Stimulated activated memory B cell treated with anti-CD40 and anti-IgM and Interleukin-4, amounts not matched to agents 10 μg/mL and 1 μg/mL and 100 μg/mL, for 72 hours (primary cell): ENCODE measurements around the gene NUP214.
"Not testable (repeated sequence)": the region's sequence is repeated elsewhere in the genome, so short reads cannot be mapped to it uniquely, and the experiment has no call there.

Source experiments
- ATAC-seq: fragments of 150-1000 bp; cut with Tn5 transposase; 2 replicates; pipeline ENCODE4 v1.10.0; 2021
- H3K27ac Mint-ChIP-seq: one replicate; pipeline ENCODE4 v1.8.0; 2022; ENCODE audit warnings: mild to moderate bottlenecking, mixed read lengths
- H3K27me3 Mint-ChIP-seq: one replicate; pipeline ENCODE4 v1.8.0; 2022; ENCODE audit warnings: mixed read lengths
- H3K36me3 Mint-ChIP-seq: one replicate; pipeline ENCODE4 v1.8.0; 2022; ENCODE audit warnings: mixed read lengths
- H3K4me1 Mint-ChIP-seq: one replicate; pipeline ENCODE4 v1.8.0; 2022; ENCODE audit warnings: mixed read lengths
- H3K4me3 Mint-ChIP-seq: one replicate; pipeline ENCODE4 v1.8.0; 2022; ENCODE audit warnings: mild to moderate bottlenecking, moderate library complexity, mixed read lengths
- H3K9me3 Mint-ChIP-seq: one replicate; pipeline ENCODE4 v1.8.0; 2022; ENCODE audit warnings: mixed read lengths

The NUP214 gene

GRCh38 chr9:131092548-131093440 lies 32.6 kb upstream of the NUP214 start:
- Mint-ChIP-seq H3K9me3 (no peaks in the 10 kb centered on the region), H3K36me3 (no peaks in the 10 kb centered on the region), H3K27me3 (peaks cover 52% of the 10 kb centered on the region), H3K4me1 (peaks cover 13% of the 10 kb centered on the region), H3K27ac (no peak overlapping the region), H3K4me3 (no peak overlapping the region)
- ATAC-seq, result no peak

- H3K27ac Mint-ChIP-seq, result no peak overlapping the region
- peaks cover 59% of the 10 kb centered on the region for H3K27me3 Mint-ChIP-seq
- no peaks in the 10 kb centered on the region for H3K9me3 Mint-ChIP-seq
- H3K4me3 Mint-ChIP-seq, result no peak overlapping the region
- no peaks in the 10 kb centered on the region for H3K36me3 Mint-ChIP-seq
- ATAC-seq, result no peak
- H3K4me1 Mint-ChIP-seq, result peaks cover 17% of the 10 kb centered on the region
Observed at GRCh38 chr9:131094015-131094414, 31.4 kb upstream of the NUP214 start.

DNA sequence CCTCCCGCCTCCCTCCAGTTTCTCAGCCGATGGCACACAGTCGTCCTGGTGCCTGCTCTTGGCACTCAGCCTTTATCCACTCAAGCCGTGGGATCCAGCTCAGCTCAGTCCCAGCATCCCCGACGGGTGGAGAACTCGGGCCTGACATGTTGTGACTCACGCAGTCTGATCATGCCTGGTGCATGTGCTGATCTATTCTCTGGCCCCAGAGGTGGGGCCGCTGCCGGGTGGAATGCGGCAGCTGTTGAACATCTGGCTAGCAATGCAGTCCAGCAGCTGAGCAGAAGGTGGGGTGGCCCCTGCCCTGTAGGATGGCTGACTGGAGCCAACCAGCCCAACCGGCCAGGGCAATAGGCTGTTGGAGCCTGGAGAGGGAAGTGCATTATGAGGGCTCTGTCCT lies 30.8 kb upstream of the NUP214 start:
- Mint-ChIP-seq H3K27me3 (peaks cover 65% of the 10 kb centered on the region), H3K27ac (no peak overlapping the region), H3K4me3 (no peak overlapping the region), H3K4me1 (peaks cover 20% of the 10 kb centered on the region), H3K9me3 (no peaks in the 10 kb centered on the region), H3K36me3 (no peaks in the 10 kb centered on the region)
- ATAC-seq, result no peak

DNA sequence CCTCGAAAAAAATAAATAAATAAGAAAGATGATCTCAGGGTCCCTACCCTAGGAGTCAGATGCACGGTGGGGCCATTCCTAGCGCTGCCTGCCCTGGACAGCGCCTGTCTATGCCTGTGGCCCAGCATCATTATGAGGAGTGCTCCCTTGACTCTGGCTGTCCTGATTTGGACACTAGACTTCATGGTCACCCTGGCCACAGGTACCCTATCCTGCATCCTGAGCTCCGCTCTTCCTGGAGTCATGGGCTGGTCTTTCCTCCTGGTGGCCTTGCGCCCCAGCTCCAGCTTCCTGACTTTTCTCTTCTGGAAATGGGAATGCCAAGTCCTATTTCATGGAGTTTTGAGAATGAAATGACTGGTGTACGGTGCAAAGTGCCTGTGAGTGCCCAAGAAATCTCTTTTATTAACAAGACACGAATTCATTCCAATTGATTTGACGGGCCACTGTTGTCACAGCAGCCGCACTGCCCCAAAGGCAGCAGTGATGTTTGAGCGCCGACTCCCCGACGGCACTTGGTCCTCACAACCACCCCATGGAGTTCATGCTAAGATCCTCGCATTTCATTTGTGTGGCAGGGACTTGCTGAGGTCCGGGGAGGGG lies 29.6 kb upstream of the NUP214 start:
- Mint-ChIP-seq H3K36me3 (no peaks in the 10 kb centered on the region), H3K27ac (no peak overlapping the region), H3K27me3 (peaks cover 76% of the 10 kb centered on the region), H3K4me1 (peaks cover 20% of the 10 kb centered on the region), H3K9me3 (no peaks in the 10 kb centered on the region), H3K4me3 (peak overlapping the region; percentile 43)
- no peak for ATAC-seq

- H3K27ac Mint-ChIP-seq, result no peak within 1 kb of the TSS
- H3K36me3 Mint-ChIP-seq, result no peaks in the 10 kb centered on the region
- peaks cover 80% of the 10 kb centered on the region for H3K27me3 Mint-ChIP-seq
- peak within 1 kb of the TSS; percentile 62 for H3K4me3 Mint-ChIP-seq
- no peaks in the 10 kb centered on the region for H3K9me3 Mint-ChIP-seq
- H3K4me1 Mint-ChIP-seq, result peaks cover 20% of the 10 kb centered on the region
- peak; percentile 11 for ATAC-seq
Observed at GRCh38 chr9:131096269-131097125, 28.9 kb upstream of the NUP214 start, which contains the start of gene AIF1L. Gene AIF1L (plus strand): TSS chr9:131096531. CDS start chr9:131096630, 99 bp downstream.

GRCh38 chr9:131097126-131097947 lies 28.0 kb upstream of the NUP214 start:
- Mint-ChIP-seq H3K9me3 (no peaks in the 10 kb centered on the region), H3K36me3 (no peaks in the 10 kb centered on the region), H3K27me3 (peaks cover 81% of the 10 kb centered on the region), H3K27ac (no peak overlapping the region), H3K4me3 (peak overlapping the region; percentile 62), H3K4me1 (peaks cover 20% of the 10 kb centered on the region)
- no peak for ATAC-seq

DNA sequence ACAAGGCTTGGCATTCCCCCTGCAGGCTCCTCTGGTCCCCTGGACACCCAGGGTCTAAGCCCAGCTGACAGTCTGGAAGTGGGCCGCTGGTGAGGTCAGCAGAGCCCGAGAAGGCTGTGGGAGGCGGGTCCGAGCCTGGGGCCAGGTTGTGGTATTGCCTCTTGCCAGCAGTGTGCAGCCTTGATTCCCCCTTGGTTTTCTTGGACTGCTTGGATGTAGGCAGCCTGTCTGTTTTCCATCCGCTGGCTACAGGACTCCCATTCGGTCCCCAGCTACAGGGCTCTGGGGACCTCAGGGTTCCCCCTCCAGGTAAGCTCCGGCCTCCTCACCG lies 27.5 kb upstream of the NUP214 start:
- ATAC-seq, result no peak
- no peak overlapping the region for H3K4me3 Mint-ChIP-seq
- no peaks in the 10 kb centered on the region for H3K9me3 Mint-ChIP-seq
- H3K36me3 Mint-ChIP-seq, result no peaks in the 10 kb centered on the region
- peaks cover 20% of the 10 kb centered on the region for H3K4me1 Mint-ChIP-seq
- no peak overlapping the region for H3K27ac Mint-ChIP-seq
- H3K27me3 Mint-ChIP-seq, result peaks cover 84% of the 10 kb centered on the region

DNA sequence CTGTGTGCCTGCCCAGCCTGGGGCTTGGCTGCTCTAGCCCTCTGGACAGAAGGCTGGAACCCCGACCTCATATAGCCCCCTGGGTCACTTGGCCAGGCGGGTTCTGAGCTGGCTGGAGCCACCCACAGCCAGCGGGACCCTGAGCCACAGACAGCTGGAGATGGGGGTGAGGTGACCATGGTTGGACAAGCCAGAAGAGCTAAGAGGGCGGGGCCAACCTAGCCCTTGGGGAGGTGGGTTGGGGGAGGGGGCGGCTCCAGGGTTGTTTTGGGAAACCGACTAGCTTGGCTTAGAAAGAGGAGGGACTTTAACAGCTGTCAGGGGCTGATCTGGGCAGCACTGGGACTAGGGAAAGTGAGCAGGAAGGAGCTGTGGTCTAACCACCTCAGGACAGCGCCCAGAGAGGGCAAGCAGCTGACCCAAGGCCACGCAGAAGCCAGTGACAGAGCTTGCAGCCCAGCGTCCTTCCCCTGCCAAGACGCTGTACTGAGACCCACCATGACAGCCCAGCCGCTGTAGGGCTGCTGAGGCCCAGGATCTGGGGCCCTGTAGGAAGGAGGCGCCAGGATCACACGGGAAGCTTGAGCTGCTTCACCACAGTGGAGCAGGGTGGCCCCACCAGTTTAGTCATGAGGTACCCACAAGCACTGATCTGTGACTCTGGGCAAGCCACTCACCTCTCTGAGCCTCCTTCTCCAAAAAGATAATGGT lies 26.8 kb upstream of the NUP214 start:
- Mint-ChIP-seq H3K9me3 (no peaks in the 10 kb centered on the region), H3K4me3 (no peak overlapping the region), H3K27ac (no peak overlapping the region), H3K27me3 (peaks cover 84% of the 10 kb centered on the region), H3K36me3 (no peaks in the 10 kb centered on the region), H3K4me1 (peaks cover 20% of the 10 kb centered on the region)
- peak; percentile 37 for ATAC-seq

DNA sequence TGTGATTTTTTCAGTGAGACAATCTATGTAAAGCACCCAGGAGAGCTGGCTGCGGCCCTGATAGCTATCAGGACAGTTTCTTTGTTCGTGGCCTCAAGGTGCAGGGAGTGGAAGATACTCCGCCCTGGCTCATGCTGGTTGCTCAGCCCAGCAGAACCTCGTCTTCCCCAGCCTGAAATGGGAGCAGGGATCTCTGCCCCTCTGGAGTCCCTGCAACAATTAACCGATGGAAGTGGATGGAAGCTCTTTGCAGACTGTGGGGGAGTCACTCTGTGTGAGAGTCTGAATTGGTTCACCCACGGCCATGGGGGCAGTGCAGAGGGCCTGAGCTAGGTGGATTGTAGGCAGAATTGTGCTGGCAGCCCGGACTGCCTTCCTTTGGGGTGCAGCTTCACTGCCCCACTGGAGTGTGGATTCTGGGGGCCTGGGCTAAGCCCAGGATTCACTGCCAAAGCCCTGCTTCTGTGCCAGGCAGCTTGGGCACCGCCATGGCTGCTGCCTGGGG lies 26.2 kb upstream of the NUP214 start:
- H3K27me3 Mint-ChIP-seq, result peaks cover 84% of the 10 kb centered on the region
- no peak overlapping the region for H3K4me3 Mint-ChIP-seq
- no peaks in the 10 kb centered on the region for H3K9me3 Mint-ChIP-seq
- H3K36me3 Mint-ChIP-seq, result no peaks in the 10 kb centered on the region
- no peak for ATAC-seq
- no peak overlapping the region for H3K27ac Mint-ChIP-seq
- H3K4me1 Mint-ChIP-seq, result peaks cover 20% of the 10 kb centered on the region

DNA sequence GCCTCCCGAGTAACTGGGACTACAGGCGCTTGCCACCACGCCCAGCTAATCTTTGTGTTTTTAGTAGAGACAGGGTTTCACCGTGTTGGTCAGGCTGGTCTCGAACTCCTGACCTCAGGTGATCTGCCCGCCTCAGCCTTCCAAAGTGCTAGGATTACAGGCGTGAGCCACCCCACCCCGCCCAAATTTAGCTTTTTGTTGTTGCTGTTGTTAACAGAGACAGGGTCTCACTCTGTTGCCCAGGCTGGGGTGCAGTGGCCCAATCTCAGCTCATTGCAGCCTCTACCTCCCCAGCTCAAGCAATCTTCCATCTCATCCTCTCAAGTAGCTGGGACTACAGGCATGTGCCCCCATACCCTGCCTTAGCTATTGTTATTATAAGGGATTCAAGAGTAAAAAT lies 25.5 kb upstream of the NUP214 start:
- not testable (repeated sequence) for H3K27ac Mint-ChIP-seq, H3K4me3 Mint-ChIP-seq, ATAC-seq, H3K9me3 Mint-ChIP-seq, H3K36me3 Mint-ChIP-seq
- H3K27me3 Mint-ChIP-seq, result peaks cover 80% of the 10 kb centered on the region
- H3K4me1 Mint-ChIP-seq, result peaks cover 20% of the 10 kb centered on the region

GRCh38 chr9:131100445-131100844 lies 24.9 kb upstream of the NUP214 start:
- Mint-ChIP-seq H3K27ac (no peak overlapping the region), H3K36me3 (no peaks in the 10 kb centered on the region), H3K9me3 (no peaks in the 10 kb centered on the region), H3K4me1 (peaks cover 20% of the 10 kb centered on the region), H3K4me3 (no peak overlapping the region), H3K27me3 (peaks cover 74% of the 10 kb centered on the region)
- ATAC-seq, result no peak

DNA sequence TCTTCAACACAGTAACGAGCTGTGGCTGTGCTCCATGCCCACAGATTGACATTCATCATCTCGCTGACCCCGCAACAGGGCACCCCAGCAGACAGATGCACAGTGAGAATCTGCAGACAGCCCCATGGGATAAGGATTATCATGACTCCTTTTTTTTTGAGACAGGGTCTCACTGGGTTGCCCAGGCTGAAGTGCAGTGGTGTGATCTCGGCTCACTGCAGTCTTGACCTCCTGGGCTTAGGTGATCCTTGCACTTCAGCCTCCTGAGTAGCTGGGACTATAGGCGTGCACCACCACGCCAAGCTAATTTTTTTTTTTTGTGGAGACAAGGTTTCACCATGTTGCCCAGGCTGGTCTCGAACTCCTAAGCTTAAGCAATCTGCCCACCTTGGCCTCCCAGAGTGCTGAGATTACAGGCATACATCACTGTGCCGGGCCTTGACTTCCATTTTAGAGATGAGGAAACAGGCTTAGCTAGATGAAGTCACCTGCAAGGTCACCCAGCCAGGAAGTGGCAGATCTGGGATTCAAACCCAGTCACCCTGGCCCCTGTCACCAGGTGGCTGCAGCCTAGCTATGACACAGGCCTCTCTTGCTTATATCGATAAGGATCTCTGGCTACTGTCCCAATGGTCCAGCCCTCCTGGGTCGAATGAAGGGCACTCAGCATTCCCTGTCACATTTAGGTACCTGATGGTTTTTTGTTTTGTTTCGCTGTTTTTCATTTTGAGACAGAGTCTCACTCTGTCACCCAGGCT lies 24.0 kb upstream of the NUP214 start:
- Mint-ChIP-seq H3K36me3 (no peaks in the 10 kb centered on the region), H3K9me3 (no peaks in the 10 kb centered on the region), H3K4me1 (peaks cover 14% of the 10 kb centered on the region), H3K27me3 (peaks cover 73% of the 10 kb centered on the region), H3K4me3 (no peak overlapping the region), H3K27ac (no peak overlapping the region)
- no peak for ATAC-seq

GRCh38 chr9:131103024-131103423 lies 22.4 kb upstream of the NUP214 start:
- peaks cover 77% of the 10 kb centered on the region for H3K27me3 Mint-ChIP-seq
- no peak for ATAC-seq
- no peak overlapping the region for H3K27ac Mint-ChIP-seq
- H3K36me3 Mint-ChIP-seq, result no peaks in the 10 kb centered on the region
- H3K4me1 Mint-ChIP-seq, result peaks cover 7% of the 10 kb centered on the region
- H3K9me3 Mint-ChIP-seq, result no peaks in the 10 kb centered on the region
- H3K4me3 Mint-ChIP-seq, result no peak overlapping the region
